Measurements from ENCODE around the gene GUCY1B1.

Gene GUCY1B1

DNA sequence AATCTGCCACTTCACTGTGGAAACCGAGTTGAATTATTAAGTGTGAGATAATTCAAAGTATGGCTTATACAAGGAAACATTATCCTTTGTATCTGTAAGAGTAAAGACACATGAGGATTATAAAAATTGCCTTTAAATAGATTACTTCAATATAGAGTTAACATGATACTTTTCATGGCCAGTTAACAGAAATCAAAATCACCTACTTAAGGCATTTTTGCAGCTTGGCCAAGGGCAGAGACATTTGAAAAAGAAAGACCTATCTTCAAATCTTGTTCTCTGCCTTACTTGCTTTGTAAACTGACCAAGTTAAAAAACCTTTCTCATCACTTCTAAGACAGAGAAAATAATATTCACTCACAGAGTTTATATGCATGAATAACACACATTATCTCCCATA, 44.9 kb upstream of the GUCY1B1 start:
- Histone ChIP-seq H3K4me1 (ENCODE audit: control insufficient read depth in 2 of 2, insufficient read depth in 1 of 2, low read depth in 1 of 2, low read length in 2 of 2) (no peaks in the 10 kb centered on the region), H3K79me1 (ENCODE audit: low read depth, low read length) (no peaks in the 10 kb centered on the region), H3K23ac (ENCODE audit: low read depth, low read length, poor library complexity) (no peak overlapping the region), H4K8ac (ENCODE audit: low read depth, low read length) (no peak overlapping the region), H3K36me3 (replicated peaks in 1 of 2; ENCODE audit: control insufficient read depth in 2 of 2, insufficient read depth in 2 of 2, low read length in 2 of 2) (peaks cover 0 to 10% of the 10 kb centered on the region in 2 donors), H3K14ac (ENCODE audit: low read length) (no peak overlapping the region), H3K9me3 (replicated peaks in 1 of 2; ENCODE audit: control insufficient read depth in 2 of 2, insufficient read depth in 1 of 2, low read depth in 1 of 2, low read length in 2 of 2) (peaks cover 0 to 2% of the 10 kb centered on the region in 2 donors), H2BK5ac (ENCODE audit: low read length) (no peak overlapping the region), H3K27ac (replicated peaks; ENCODE audit: low read length) (no peak overlapping the region), H2AFZ (ENCODE audit: low read length) (no peak overlapping the region), H3K9ac (ENCODE audit: low read depth, low read length, poor library complexity) (no peak overlapping the region), H3K18ac (ENCODE audit: low read length) (no peak overlapping the region), H3K4me2 (ENCODE audit: insufficient read depth, low read length, poor library complexity, severe bottlenecking) (no peak overlapping the region), H2BK12ac (ENCODE audit: low read length) (no peak overlapping the region), H4K91ac (ENCODE audit: low read depth, low read length, poor library complexity) (no peak overlapping the region), H3K4ac (ENCODE audit: low read length) (no peak overlapping the region), H2BK15ac (ENCODE audit: low read length) (no peak overlapping the region), H3K27me3 (ENCODE audit: control insufficient read depth in 3 of 3, insufficient read depth in 3 of 3, low read depth in 1 of 3, low read length in 3 of 3) (no peaks in the 10 kb centered on the region), H2AK5ac (ENCODE audit: low read depth, low read length) (no peak overlapping the region), H3K4me3 (ENCODE audit: low read length in 2 of 2) (no peak overlapping the region), H2BK120ac (ENCODE audit: low read depth, low read length) (no peak overlapping the region)
- no CpG with 5 or more reads among the region's 1 CpG for WGBS, 2 donors (ENCODE audit: extremely low coverage in 2 of 2, insufficient read length in 2 of 2, insufficient replicate concordance in 1 of 2)
- no peak for DNase-seq (ENCODE audit: low spot score)

DNA sequence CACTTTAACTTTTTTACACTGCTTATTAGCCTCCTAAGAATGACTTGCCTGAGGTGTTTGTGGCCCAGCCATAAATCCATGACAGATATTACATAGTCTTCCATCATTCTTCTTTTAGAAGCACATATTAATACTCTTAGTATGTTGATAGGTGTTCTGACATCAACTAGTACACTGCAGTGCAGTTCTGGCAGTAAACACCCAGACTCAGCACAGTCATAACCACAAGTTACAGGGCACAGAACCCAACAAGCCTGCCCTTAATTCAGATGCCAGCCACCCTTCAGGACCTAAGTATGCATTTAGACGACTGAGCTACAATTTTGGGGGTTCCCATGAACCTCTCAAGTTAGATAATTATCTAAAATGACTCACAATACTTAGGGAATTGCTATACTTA, 36.5 kb upstream of the GUCY1B1 start:
- H3K4me2 ChIP-seq (ENCODE audit: insufficient read depth, low read length, poor library complexity, severe bottlenecking): no peak overlapping the region
- H2BK15ac ChIP-seq (ENCODE audit: low read length): no peak overlapping the region
- H3K9ac ChIP-seq (ENCODE audit: low read depth, low read length, poor library complexity): no peak overlapping the region
- H3K79me1 ChIP-seq (ENCODE audit: low read depth, low read length): no peaks in the 10 kb centered on the region
- H3K27ac ChIP-seq (replicated peaks; ENCODE audit: low read length): no peak overlapping the region
- H3K9me3 ChIP-seq (replicated peaks in 1 of 2; ENCODE audit: control insufficient read depth in 2 of 2, insufficient read depth in 1 of 2, low read depth in 1 of 2, low read length in 2 of 2): no peaks in the 10 kb centered on the region
- no peak overlapping the region for H3K18ac ChIP-seq (ENCODE audit: low read length)
- H3K36me3 ChIP-seq (replicated peaks in 1 of 2; ENCODE audit: control insufficient read depth in 2 of 2, insufficient read depth in 2 of 2, low read length in 2 of 2): no peaks in the 10 kb centered on the region
- H2BK120ac ChIP-seq (ENCODE audit: low read depth, low read length): no peak overlapping the region
- no peak overlapping the region for H3K4ac ChIP-seq (ENCODE audit: low read length)
- no peaks in the 10 kb centered on the region for H3K27me3 ChIP-seq (ENCODE audit: control insufficient read depth in 3 of 3, insufficient read depth in 3 of 3, low read depth in 1 of 3, low read length in 3 of 3)
- no peak overlapping the region for H4K8ac ChIP-seq (ENCODE audit: low read depth, low read length)
- no peak overlapping the region for H4K91ac ChIP-seq (ENCODE audit: low read depth, low read length, poor library complexity)
- no peak overlapping the region for H2AFZ ChIP-seq (ENCODE audit: low read length)
- no peak overlapping the region for H3K14ac ChIP-seq (ENCODE audit: low read length)
- no peak overlapping the region for H3K4me3 ChIP-seq (ENCODE audit: low read length in 2 of 2)
- H2BK5ac ChIP-seq (ENCODE audit: low read length): no peak overlapping the region
- H2BK12ac ChIP-seq (ENCODE audit: low read length): no peak overlapping the region
- no peak for DNase-seq (ENCODE audit: low spot score)
- no peaks in the 10 kb centered on the region for H3K4me1 ChIP-seq (ENCODE audit: control insufficient read depth in 2 of 2, insufficient read depth in 1 of 2, low read depth in 1 of 2, low read length in 2 of 2)
- no peak overlapping the region for H3K23ac ChIP-seq (ENCODE audit: low read depth, low read length, poor library complexity)
- WGBS, 2 donors (ENCODE audit: extremely low coverage in 2 of 2, insufficient read length in 2 of 2, insufficient replicate concordance in 1 of 2): no CpG with 5 or more reads among the region's 1 CpG
- H2AK5ac ChIP-seq (ENCODE audit: low read depth, low read length): no peak overlapping the region

DNA sequence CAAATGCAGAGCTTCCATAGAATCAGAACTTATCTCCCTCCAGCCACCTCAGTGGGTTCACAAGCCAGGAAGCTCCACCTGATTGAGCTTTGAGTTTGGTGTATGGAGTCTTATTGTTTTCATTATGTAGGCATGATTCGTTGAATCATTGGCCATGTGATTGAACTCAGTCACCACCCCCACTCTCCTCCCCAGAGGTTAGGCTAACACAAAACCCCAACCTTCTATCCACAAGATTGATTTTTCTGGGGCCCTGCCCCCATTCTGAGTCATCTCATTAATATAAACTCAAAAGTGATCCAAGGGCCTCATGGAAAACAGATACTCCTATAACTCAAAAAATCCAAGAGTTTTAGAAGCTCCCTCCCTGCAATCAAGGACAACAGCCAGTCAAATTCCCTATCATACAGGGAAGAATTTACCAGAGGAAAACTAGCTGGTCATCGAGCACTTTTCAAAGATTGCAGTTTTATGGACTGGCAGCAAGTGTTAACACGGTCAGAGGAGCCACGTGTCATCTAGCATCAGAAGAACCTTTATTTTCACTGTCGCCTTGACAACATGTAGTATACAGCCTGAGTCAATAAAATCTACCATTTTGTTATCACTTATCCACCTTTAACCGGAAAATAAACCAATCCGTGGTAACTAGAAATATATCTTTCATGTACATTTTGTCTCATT, 35.9 kb upstream of the GUCY1B1 start:
- no peak overlapping the region for H3K18ac ChIP-seq (ENCODE audit: low read length)
- no peak overlapping the region for H4K8ac ChIP-seq (ENCODE audit: low read depth, low read length)
- no peak overlapping the region for H3K4ac ChIP-seq (ENCODE audit: low read length)
- no peak overlapping the region for H3K4me2 ChIP-seq (ENCODE audit: insufficient read depth, low read length, poor library complexity, severe bottlenecking)
- H2BK120ac ChIP-seq (ENCODE audit: low read depth, low read length): no peak overlapping the region
- no peak overlapping the region for H2BK5ac ChIP-seq (ENCODE audit: low read length)
- H3K23ac ChIP-seq (ENCODE audit: low read depth, low read length, poor library complexity): no peak overlapping the region
- no peak overlapping the region for H4K91ac ChIP-seq (ENCODE audit: low read depth, low read length, poor library complexity)
- DNase-seq (ENCODE audit: low spot score): no peak
- no peak overlapping the region for H2AFZ ChIP-seq (ENCODE audit: low read length)
- no peak overlapping the region for H2AK5ac ChIP-seq (ENCODE audit: low read depth, low read length)
- no peaks in the 10 kb centered on the region for H3K4me1 ChIP-seq (ENCODE audit: control insufficient read depth in 2 of 2, insufficient read depth in 1 of 2, low read depth in 1 of 2, low read length in 2 of 2)
- no peak overlapping the region for H3K14ac ChIP-seq (ENCODE audit: low read length)
- no peak overlapping the region for H3K27ac ChIP-seq (replicated peaks; ENCODE audit: low read length)
- no CpG with 5 or more reads among the region's 7 CpGs for WGBS, 2 donors (ENCODE audit: extremely low coverage in 2 of 2, insufficient read length in 2 of 2, insufficient replicate concordance in 1 of 2)
- no peaks in the 10 kb centered on the region for H3K79me1 ChIP-seq (ENCODE audit: low read depth, low read length)
- H3K9ac ChIP-seq (ENCODE audit: low read depth, low read length, poor library complexity): no peak overlapping the region
- no peak overlapping the region for H2BK12ac ChIP-seq (ENCODE audit: low read length)
- no peak overlapping the region for H3K4me3 ChIP-seq (ENCODE audit: low read length in 2 of 2)
- no peaks in the 10 kb centered on the region for H3K36me3 ChIP-seq (replicated peaks in 1 of 2; ENCODE audit: control insufficient read depth in 2 of 2, insufficient read depth in 2 of 2, low read length in 2 of 2)
- no peaks in the 10 kb centered on the region for H3K27me3 ChIP-seq (ENCODE audit: control insufficient read depth in 3 of 3, insufficient read depth in 3 of 3, low read depth in 1 of 3, low read length in 3 of 3)
- H2BK15ac ChIP-seq (ENCODE audit: low read length): no peak overlapping the region
- no peaks in the 10 kb centered on the region for H3K9me3 ChIP-seq (replicated peaks in 1 of 2; ENCODE audit: control insufficient read depth in 2 of 2, insufficient read depth in 1 of 2, low read depth in 1 of 2, low read length in 2 of 2)

DNA sequence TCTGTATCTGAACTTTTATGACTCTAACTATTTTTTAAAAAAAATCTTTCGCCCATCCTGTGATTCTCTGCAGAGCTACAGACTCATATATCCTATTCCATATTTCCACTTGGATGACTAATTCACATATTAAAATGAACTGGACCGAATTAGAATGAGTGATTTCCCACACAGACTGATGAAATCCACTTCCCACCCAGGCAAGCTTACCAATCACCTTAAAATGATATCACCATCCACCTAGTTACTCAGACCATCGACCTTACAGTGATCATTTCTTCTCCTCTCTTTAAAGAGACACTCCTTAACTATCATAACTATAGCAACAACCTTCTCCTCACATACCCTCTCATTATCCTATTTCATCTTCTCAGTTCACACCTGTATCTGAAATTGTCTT, 34.1 kb upstream of the GUCY1B1 start:
- Histone ChIP-seq H3K18ac (ENCODE audit: low read length) (no peak overlapping the region), H2AFZ (ENCODE audit: low read length) (no peak overlapping the region), H3K4me2 (ENCODE audit: insufficient read depth, low read length, poor library complexity, severe bottlenecking) (no peak overlapping the region), H3K4ac (ENCODE audit: low read length) (no peak overlapping the region), H2BK12ac (ENCODE audit: low read length) (no peak overlapping the region), H4K8ac (ENCODE audit: low read depth, low read length) (no peak overlapping the region), H3K14ac (ENCODE audit: low read length) (no peak overlapping the region), H3K4me1 (ENCODE audit: control insufficient read depth in 2 of 2, insufficient read depth in 1 of 2, low read depth in 1 of 2, low read length in 2 of 2) (no peaks in the 10 kb centered on the region), H3K79me1 (ENCODE audit: low read depth, low read length) (no peaks in the 10 kb centered on the region), H3K23ac (ENCODE audit: low read depth, low read length, poor library complexity) (no peak overlapping the region), H2AK5ac (ENCODE audit: low read depth, low read length) (no peak overlapping the region), H3K4me3 (ENCODE audit: low read length in 2 of 2) (no peak overlapping the region), H2BK5ac (ENCODE audit: low read length) (no peak overlapping the region), H3K9ac (ENCODE audit: low read depth, low read length, poor library complexity) (no peak overlapping the region), H2BK15ac (ENCODE audit: low read length) (no peak overlapping the region), H3K36me3 (replicated peaks in 1 of 2; ENCODE audit: control insufficient read depth in 2 of 2, insufficient read depth in 2 of 2, low read length in 2 of 2) (no peaks in the 10 kb centered on the region), H3K27me3 (ENCODE audit: control insufficient read depth in 3 of 3, insufficient read depth in 3 of 3, low read depth in 1 of 3, low read length in 3 of 3) (no peaks in the 10 kb centered on the region), H3K9me3 (replicated peaks in 1 of 2; ENCODE audit: control insufficient read depth in 2 of 2, insufficient read depth in 1 of 2, low read depth in 1 of 2, low read length in 2 of 2) (no peaks in the 10 kb centered on the region), H4K91ac (ENCODE audit: low read depth, low read length, poor library complexity) (no peak overlapping the region), H3K27ac (replicated peaks; ENCODE audit: low read length) (no peak overlapping the region), H2BK120ac (ENCODE audit: low read depth, low read length) (no peak overlapping the region)
- no peak for DNase-seq (ENCODE audit: low spot score)
- WGBS, 2 donors (ENCODE audit: extremely low coverage in 2 of 2, insufficient read length in 2 of 2, insufficient replicate concordance in 1 of 2): no CpG with 5 or more reads among the region's 3 CpGs
